Heart right ventricle (tissue), 16 donors: ENCODE measurements around the gene TBC1D24. TPM values are rescaled to one million over a fixed set of nuclear protein-coding genes. Genes with fewer than 3 reads are reported as not detected.

ENCODE experiments used
- ATAC-seq, 8 donors: fragments of 200-7000 bp; cut with Tn5 transposase; one replicate each; pipeline ENCODE4 v1.9.1; 2020; ENCODE audit warnings: mild to moderate bottlenecking in 8 of 8, moderate library complexity in 8 of 8, moderate number of reproducible peaks in 1 of 8
- DNase-seq, 2 donors: peaks; one replicate each; pipeline ENCODE4 v3.0.0-alpha.2; 2020
- H3K27ac ChIP-seq, 10 donors: fragments of 200-600 bp; sonication (generic) in 2 of 10; one replicate each; pipeline versions ENCODE4 v1.5.0 to v1.8.0; 2020 to 2022; ENCODE audit warnings: mild to moderate bottlenecking in 3 of 10
- H3K27me3 ChIP-seq, 7 donors: fragments of 200-600 bp; one replicate each; pipeline ENCODE4 v1.8.0; 2021 to 2022; ENCODE audit warnings: mild to moderate bottlenecking in 2 of 7
- H3K36me3 ChIP-seq, 9 donors: fragments of 200-600 bp; sonication (generic) in 1 of 9; one replicate each; pipeline versions ENCODE4 v1.5.0 to v1.8.0; 2020 to 2022; ENCODE audit warnings: mild to moderate bottlenecking in 2 of 9
- H3K4me1 ChIP-seq, 9 donors: fragments of 200-600 bp; sonication (generic) in 1 of 9; one replicate each; pipeline versions ENCODE4 v1.5.0 to v1.8.0; 2020 to 2022; ENCODE audit warnings: mild to moderate bottlenecking in 4 of 9
- H3K4me3 ChIP-seq, 10 donors: fragments of 200-600 bp; sonication (generic) in 2 of 10; one replicate each; pipeline versions ENCODE4 v1.5.0 to v1.8.0; 2020 to 2022; ENCODE audit warnings: mild to moderate bottlenecking in 7 of 10, moderate library complexity in 2 of 10
- H3K9me3 ChIP-seq, 11 donors: fragments of 200-600 bp in 10 of 11; sonication (generic) in 2 of 11; one replicate each; pipeline versions ENCODE4 v1.5.0 to v1.8.0; 2013 to 2022; ENCODE audit warnings: mild to moderate bottlenecking in 2 of 11, control low read depth in 1 of 11, moderate library complexity in 1 of 11
- CTCF ChIP-seq, 9 donors: fragments of 200-600 bp; sonication (generic) in 2 of 9; IDR thresholded peaks; one replicate each; pipeline versions ENCODE4 v1.5.0 to v1.8.0; 2021 to 2022; ENCODE audit warnings: antibody characterized with exemption in 9 of 9, mild to moderate bottlenecking in 5 of 9, moderate library complexity in 1 of 9
- WGBS, 2 donors: extraction: QIAGEN DNeasy Blood & Tissue Kit; methylation state at CpG; one replicate each; pipeline ENCODE4 v1.1.7; 2013; ENCODE audit warnings: inconsistent platforms in 1 of 2; 5-methylcytosine and 5-hydroxymethylcytosine counted together
- intact Hi-C, 10 donors: fragments of 100-400 bp; cut with DNase I; formaldehyde crosslinking; loops; one replicate each; pipeline versions ENCODE4 v1.11.1 to v1.14.2; 2022
- polyA plus RNA-seq, 2 donors: library from polyadenylated mRNA; stranded (reverse); fragments of 200-250 nt; gene quantifications; one replicate each; pipeline ENCODE4 v1.2.3, GENCODE V29; 2013
- total RNA-seq, 10 donors: library from RNA; stranded (reverse); fragmentation: NEBNext Ultra II Directional in 3 of 10; extraction: Animal tissue kit (Norgen Biotek cat#: 25700) in 3 of 10; gene quantifications; one replicate each; pipeline versions ENCODE4 v1.2.1 to v1.2.4, GENCODE V29; 2021 to 2023
- donor health status: Arrhythmogenic right ventricular cardiomyopathy.
- donor health status: ischemic (EF 13 %, LVEDD 7.1; RV severe dilation, severe dysfunction).
- donor health status: healthy with polysubstance abuse.
- donor health status: DM: no; HTN: yes; CAD: no.
- donor health status: DM: no; HTN: no; CAD: no.
- donor health status: ischemic (EF 25% LVEDD 6.9; RV normal size, moderate dysfunction).
- donor health status: ischemic (EF 25% LVEDD 5.7; RV mildly dilated, moderate dysfunction).
- donor health status: healthy.
- donor health status: DM: yes; HTN: yes; CAD: no.
- donor health status: Ischemic cardiomyopathy.
- donor health status: ischemic (EF 35%, LVEDD 5.7; RV mildly dilated, moderate dysfunction).
- donor health status: nonischemic (EF 11% LVEDD 7.7; RV severe dilation, severe dysfunction).
- donor health status: DM: yes; HTN: yes; CAD: no.
- donor health status: PGD.
- donor health status: ischemic (EF 29% LVEDD 5.4; RV normal size, mild dysfunction).
- donor health status: nonischemic (EF 23%, LVEDD 6.1; RV moderate dilation, normal function).

Gene TBC1D24
- total and polyA plus RNA-seq, 12 donors, result 3.4 to 14.9 (median 9.0) TPM

- Histone ChIP-seq H3K4me1 (peaks cover 36 to 80% (median 51%) of the 10 kb centered on the region in 9 donors), H3K9me3 (no peaks in the 10 kb centered on the region), H3K4me3 (peak within 1 kb of the TSS; percentile 84 to 100 (median 96)), H3K27ac (peak within 1 kb of the TSS; percentile 80 to 99 (median 96)), H3K27me3 (no peaks in the 10 kb centered on the region), H3K36me3 (no peaks in the 10 kb centered on the region)
- no peak for TF ChIP-seq CTCF (IDR thresholded peaks at IDR 0.05)
- intact Hi-C loops, result no loop called here
- DNase-seq (peak; percentile 91 to 94), ATAC-seq (peak; percentile 82 to 93 (median 88))
- 1% methylated on average over 86 to 122 of the region's 122 CpGs for WGBS, 2 donors
Observed at GRCh38 chr16:2513405-2514332, 38.7 kb downstream of the TBC1D24 start, which contains the start of gene ATP6V0C. Gene ATP6V0C (plus strand): TSS chr16:2513952. CDS start chr16:2514104, 152 bp downstream.

- peak overlapping the region; percentile 84 to 100 (median 96) for H3K4me3 ChIP-seq
- TF ChIP-seq CTCF (IDR thresholded peaks at IDR 0.05), result no peak
- no peaks in the 10 kb centered on the region for H3K9me3 ChIP-seq
- peak overlapping the region; percentile 80 to 99 (median 96) for H3K27ac ChIP-seq
- peaks cover 0 to 7% (median 0%) of the 10 kb centered on the region in 9 donors for H3K36me3 ChIP-seq
- intact Hi-C loops, result no loop called here
- H3K27me3 ChIP-seq, result no peaks in the 10 kb centered on the region
- 0% methylated on average over 56 to 63 of the region's 63 CpGs for WGBS, 2 donors
- H3K4me1 ChIP-seq, result peaks cover 43 to 86% (median 60%) of the 10 kb centered on the region in 9 donors
- DNase-seq, result peak in 1 of 2 donors; percentile 9
- ATAC-seq, result peak in 1 of 8 donors; percentile 0
Observed at GRCh38 chr16:2514333-2515179, 39.6 kb downstream of the TBC1D24 start.

GRCh38 chr16:2515180-2515851, 40.4 kb downstream of the TBC1D24 start:
- DNase-seq (peak; percentile 9 to 11), ATAC-seq (no peak)
- no peaks in the 10 kb centered on the region for H3K27me3 ChIP-seq
- peaks cover 45 to 82% (median 63%) of the 10 kb centered on the region in 9 donors for H3K4me1 ChIP-seq
- intact Hi-C loops, result no loop called here
- peak overlapping the region in 9 of 10 donors; percentile 84 to 99 (median 97) for H3K27ac ChIP-seq
- 30 to 33% methylated on average over 14 of the region's 14 CpGs for WGBS, 2 donors
- no peaks in the 10 kb centered on the region for H3K9me3 ChIP-seq
- TF ChIP-seq CTCF (IDR thresholded peaks at IDR 0.05), result no peak
- peaks cover 0 to 10% (median 0%) of the 10 kb centered on the region in 9 donors for H3K36me3 ChIP-seq
- H3K4me3 ChIP-seq, result peak overlapping the region; percentile 84 to 100 (median 96)
